NT2/D1 (cell line): Measurements from ENCODE around the gene LARGE1.

Source experiments
- SUZ12 ChIP-seq: IDR thresholded peaks from 2 replicates; pipeline ENCODE4 v1.6.1; 2011; ENCODE audit not compliant: insufficient read length, insufficient read depth; ENCODE audit errors: extremely low read depth
- YY1 ChIP-seq: IDR thresholded peaks from 2 replicates; pipeline ENCODE4 v1.6.1; 2011; ENCODE audit not compliant: insufficient read length, insufficient read depth

GRCh38 chr22:33537059-33537458 lies 383.2 kb downstream of the LARGE1 start:
- TF ChIP-seq SUZ12, result no peak
- TF ChIP-seq YY1, result no peak
